SK-N-SH (cell line): Measurements from ENCODE around the gene TEX101. TPM values are rescaled to one million over a fixed set of nuclear protein-coding genes. Genes with fewer than 3 reads are reported as not detected.

ENCODE experiments used
- CTCF ChIA-PET: fragments of 300-600, 350-600 bp; formaldehyde crosslinking; extraction: SDS; loops from one replicate; lab custom pipeline; 2021; lab: Yijun Ruan, JAX
- POLR2A ChIA-PET: fragments of 350-600 bp; sonication (Branson Sonifier 250); formaldehyde crosslinking; extraction: SDS; loops from one replicate; lab custom pipeline; 2020; ENCODE audit warnings: antibody characterized with exemption, inconsistent platforms; lab: Yijun Ruan, JAX
- DNase-seq: peaks from one replicate; pipeline ENCODE4 v3.0.0; 2012
- H2AFZ ChIP-seq: fragments of 200-600 bp; sonication (generic); 2 replicates; pipeline ENCODE4 v1.8.1; 2016; ENCODE audit warnings: antibody characterized with exemption, mild to moderate bottlenecking, low read depth
- H3F3A ChIP-seq: fragments of 200-600 bp; sonication (generic); replicated peaks from 2 replicates; pipeline ENCODE3; 2016; ENCODE audit warnings: antibody characterized with exemption, mild to moderate bottlenecking; ENCODE audit not compliant: insufficient read depth
- H3K27ac ChIP-seq, 2 experiments: fragments of 200-500 bp in 1 of 2; fragments of 200-600 bp in 1 of 2; sonication (Bioruptor generic) in 1 of 2; sonication (generic), shearing (Covaris generic) in 1 of 2; 2 replicates each; pipeline versions ENCODE4 v1.5.1 to v1.6.1; 2014 to 2016; ENCODE audit warnings: low read depth in 2 of 2, inconsistent platforms in 1 of 2, low read length in 1 of 2, mild to moderate bottlenecking in 1 of 2, mixed read lengths in 1 of 2
- H3K27me3 ChIP-seq: fragments of 200-600 bp; sonication (generic), shearing (Covaris generic); 2 replicates; pipeline ENCODE4 v1.6.1; 2016; ENCODE audit warnings: mixed run types; ENCODE audit not compliant: insufficient read depth
- H3K36me3 ChIP-seq, 2 experiments: fragments of 200-500 bp in 1 of 2; fragments of 200-600 bp in 1 of 2; sonication (Bioruptor generic) in 1 of 2; sonication (generic) in 1 of 2; replicated peaks in 1 of 2; 2 replicates each; pipeline versions ENCODE3 to v1.5.1; 2014 to 2016; ENCODE audit warnings: low read length in 1 of 2, mild to moderate bottlenecking in 1 of 2; ENCODE audit not compliant: insufficient read depth in 2 of 2, control insufficient read depth in 1 of 2
- H3K4me1 ChIP-seq, 2 experiments: fragments of 200-500 bp in 1 of 2; fragments of 200-600 bp in 1 of 2; sonication (Bioruptor generic) in 1 of 2; sonication (generic), shearing (Covaris generic) in 1 of 2; 2 replicates each; pipeline versions ENCODE4 v1.5.1 to v1.6.1; 2014 to 2016; ENCODE audit warnings: low read depth in 1 of 2, low read length in 1 of 2, mixed run types in 1 of 2; ENCODE audit not compliant: insufficient read depth in 2 of 2, control insufficient read depth in 1 of 2
- H3K4me2 ChIP-seq: fragments of 200-600 bp; sonication (generic), shearing (Covaris generic); 2 replicates; pipeline ENCODE4 v1.6.1; 2017; ENCODE audit warnings: mixed run types
- H3K4me3 ChIP-seq, 2 experiments: fragments of 200-500 bp in 1 of 2; fragments of 200-600 bp in 1 of 2; sonication (Bioruptor generic) in 1 of 2; sonication (generic), shearing (Covaris generic) in 1 of 2; 2 replicates each; pipeline versions ENCODE4 v1.5.1 to v1.8.1; 2014 to 2016; ENCODE audit warnings: low read depth in 2 of 2, inconsistent platforms in 1 of 2, low read length in 1 of 2, mild to moderate bottlenecking in 1 of 2, mixed read lengths in 1 of 2, moderate library complexity in 1 of 2
- H3K79me2 ChIP-seq: fragments of 200-600 bp; sonication (generic); 2 replicates; pipeline ENCODE4 v1.8.1; 2017; ENCODE audit warnings: mild to moderate bottlenecking; ENCODE audit not compliant: insufficient read depth
- H3K9ac ChIP-seq: fragments of 200-600 bp; sonication (generic); 2 replicates; pipeline ENCODE4 v1.6.1; 2017; ENCODE audit warnings: mixed run types
- H3K9me2 ChIP-seq: fragments of 200-600 bp; sonication (generic); 2 replicates; pipeline ENCODE4 v1.6.1; 2017; ENCODE audit warnings: mixed run types
- H3K9me3 ChIP-seq: fragments of 200-600 bp; sonication (generic); 2 replicates; pipeline ENCODE4 v1.6.1; 2017; ENCODE audit warnings: mixed run types, mild to moderate bottlenecking, moderate library complexity
- H4K20me1 ChIP-seq: fragments of 200-600 bp; sonication (generic); 2 replicates; pipeline ENCODE4 v1.6.1; 2017; ENCODE audit warnings: mild to moderate bottlenecking, mixed run types; ENCODE audit not compliant: insufficient read depth
- FOSL2 ChIP-seq: IDR thresholded peaks from 2 replicates; pipeline ENCODE4 v1.4.0; 2012; ENCODE audit warnings: low read depth, mild to moderate bottlenecking, moderate library complexity, borderline replicate concordance
- GABPA ChIP-seq: IDR thresholded peaks from 2 replicates; pipeline ENCODE4 v1.4.0; 2012; ENCODE audit warnings: low read depth, mild to moderate bottlenecking
- JUND ChIP-seq: IDR thresholded peaks from 2 replicates; pipeline ENCODE4 v1.4.0; 2012
- MAX ChIP-seq: IDR thresholded peaks from 2 replicates; pipeline ENCODE4 v1.4.0; 2012; ENCODE audit warnings: low read depth
- MEF2A ChIP-seq: IDR thresholded peaks from 2 replicates; pipeline ENCODE4 v1.4.0; 2012; ENCODE audit warnings: low read depth, borderline replicate concordance
- NFIC ChIP-seq: IDR thresholded peaks from 2 replicates; pipeline ENCODE4 v1.4.0; 2012; ENCODE audit warnings: borderline replicate concordance
- PBX3 ChIP-seq: IDR thresholded peaks from 2 replicates; pipeline ENCODE4; 2012
- POLR2AphosphoS5 ChIP-seq: IDR thresholded peaks from 2 replicates; pipeline ENCODE4 v1.6.1; 2012; ENCODE audit warnings: low read depth, low read length
- RAD21 ChIP-seq: IDR thresholded peaks from 2 replicates; pipeline ENCODE4 v1.6.1; 2012; ENCODE audit warnings: mild to moderate bottlenecking, low read length
- REST ChIP-seq: IDR thresholded peaks from 2 replicates; pipeline ENCODE4 v1.6.1; 2012; ENCODE audit warnings: mild to moderate bottlenecking, low read depth, low read length, moderate library complexity
- RFX5 ChIP-seq: IDR thresholded peaks from 2 replicates; pipeline ENCODE4 v1.6.1; 2012; ENCODE audit warnings: mild to moderate bottlenecking, improper control_type of control experiment, low read length
- RXRA ChIP-seq: IDR thresholded peaks from 2 replicates; pipeline ENCODE4 v1.4.0; 2012; ENCODE audit warnings: low read depth, mild to moderate bottlenecking, borderline replicate concordance
- TAF1 ChIP-seq: IDR thresholded peaks from 2 replicates; pipeline ENCODE4 v1.6.1; 2012; ENCODE audit warnings: low read depth, mild to moderate bottlenecking, low read length, moderate library complexity, borderline replicate concordance
- TCF12 ChIP-seq: IDR thresholded peaks from 2 replicates; pipeline ENCODE4 v1.4.0; 2012
- TEAD4 ChIP-seq: IDR thresholded peaks from 2 replicates; pipeline ENCODE4 v1.4.0; 2012; ENCODE audit warnings: mild to moderate bottlenecking, borderline replicate concordance; ENCODE audit not compliant: insufficient read depth
- USF1 ChIP-seq: IDR thresholded peaks from 2 replicates; pipeline ENCODE4 v1.4.0; 2012; ENCODE audit warnings: low read depth, borderline replicate concordance
- USF2 ChIP-seq: fragments of 150-350 bp; IDR thresholded peaks from 2 replicates; pipeline ENCODE4 v1.6.1; 2017; ENCODE audit warnings: antibody characterized with exemption, low read length, low read depth, borderline replicate concordance
- WGBS: methylation state at CpG from one replicate; pipeline ENCODE4 v1.1.6; 2017; ENCODE audit warnings: low lambda C conversion rate; 5-methylcytosine and 5-hydroxymethylcytosine counted together
- polyA plus RNA-seq, 3 experiments: library from polyadenylated mRNA; depleted of rRNA; stranded (reverse); fragments of >200 nt; gene quantifications; 2 replicates each; pipeline ENCODE4 v1.2.3, GENCODE V29; 2012

The TEX101 gene
- polyA plus RNA-seq, 1 of the 3 experiments (the other 2 are of a cell fraction) = 0.07 TPM

- Histone ChIP-seq H3K27ac (no peak overlapping the region), H3K36me3 (no peaks in the 10 kb centered on the region), H3K9ac (no peak overlapping the region), H3K9me3 (no peaks in the 10 kb centered on the region), H3F3A (no peaks in the 10 kb centered on the region), H3K4me3 (no peak overlapping the region), H2AFZ (no peak overlapping the region), H3K27me3 (peaks cover 29% of the 10 kb centered on the region), H3K9me2 (no peaks in the 10 kb centered on the region), H3K79me2 (no peaks in the 10 kb centered on the region), H3K4me1 (no peaks in the 10 kb centered on the region), H3K4me2 (no peak overlapping the region), H4K20me1 (no peaks in the 10 kb centered on the region)
- CTCF ChIA-PET = interaction anchor here (1.5 kb wide), 1 partner anchor 47 kb away, joined by 4 read pairs; no protein-coding TSS in a partner anchor
- no peak for DNase-seq
- 13% methylated on average over 14 of the region's 14 CpGs for WGBS
- POLR2A ChIA-PET = no interaction called here
- TF ChIP-seq GABPA (no peak), RXRA (no peak), MAX (no peak), RAD21 (no peak), REST (no peak), NFIC (no peak), TCF12 (no peak), FOSL2 (no peak), USF2 (no peak), JUND (no peak), TEAD4 (no peak), USF1 (no peak), RFX5 (no peak), PBX3 (no peak), MEF2A (no peak), TAF1 (no peak), POLR2AphosphoS5 (no peak)
Observed at GRCh38 chr19:43380008-43380407, 34.7 kb upstream of the TEX101 start.
